ENCODE measurements around the gene MMS19. TPM values are rescaled to one million over a fixed set of nuclear protein-coding genes. Genes with fewer than 3 reads are reported as not detected.

The MMS19 gene
- total RNA-seq, 1 donor from 2014 or later = 103 TPM

DNA sequence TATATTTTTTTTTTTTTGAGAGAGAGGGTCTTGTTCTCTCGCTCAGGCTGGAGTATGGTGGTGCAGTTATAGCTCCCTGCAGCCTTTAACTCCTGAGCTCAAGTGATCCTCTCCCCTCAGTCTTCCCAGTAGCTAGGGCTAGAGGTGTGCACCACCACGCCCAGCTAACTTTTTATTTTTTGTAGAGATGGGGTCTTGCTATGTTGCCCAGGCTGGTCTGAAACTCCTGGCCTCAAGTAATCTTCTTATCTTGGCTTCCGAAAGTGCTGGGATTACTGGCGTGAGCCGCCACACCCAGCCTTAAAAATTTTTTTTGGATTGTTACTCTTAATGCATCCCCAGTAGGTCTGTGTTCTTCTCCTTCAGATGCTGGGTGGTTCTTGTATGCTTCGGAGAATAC is 4.7 kb upstream of the MMS19 start:
- Mint-ChIP-seq H3K4me3 (no peak overlapping the region), H3K27ac (no peak overlapping the region), H3K4me1 (peaks cover 6% of the 10 kb centered on the region), H3K9me3 (no peaks in the 10 kb centered on the region), H3K36me3 (ENCODE audit: low read depth) (no peaks in the 10 kb centered on the region), H3K27me3 (peaks cover 41% of the 10 kb centered on the region)
- no peak for DNase-seq
- intact Hi-C loops (cut with micrococcal nuclease) = no loop called here

DNA sequence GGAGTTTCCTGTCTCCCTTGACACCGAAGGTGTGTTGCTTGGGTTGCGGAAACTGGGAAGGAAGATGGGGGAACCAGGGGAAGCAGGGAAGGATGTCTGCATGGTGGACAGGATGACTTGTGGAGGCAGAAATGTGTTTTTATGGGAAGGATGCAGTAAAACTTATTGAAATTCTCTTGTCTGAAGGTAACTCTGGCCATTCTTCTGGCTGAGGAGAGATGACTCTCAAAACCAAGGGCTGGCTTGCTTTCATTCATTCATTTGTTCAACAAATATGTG is 2.0 kb upstream of the MMS19 start:
- Mint-ChIP-seq H3K27me3 (peaks cover 35% of the 10 kb centered on the region), H3K4me1 (peaks cover 25% of the 10 kb centered on the region), H3K27ac (no peak overlapping the region), H3K4me3 (peak overlapping the region; percentile 38), H3K36me3 (ENCODE audit: low read depth) (peaks cover 9% of the 10 kb centered on the region), H3K9me3 (no peaks in the 10 kb centered on the region)
- DNase-seq = no peak
- intact Hi-C loops (cut with micrococcal nuclease) = no loop called here

DNA sequence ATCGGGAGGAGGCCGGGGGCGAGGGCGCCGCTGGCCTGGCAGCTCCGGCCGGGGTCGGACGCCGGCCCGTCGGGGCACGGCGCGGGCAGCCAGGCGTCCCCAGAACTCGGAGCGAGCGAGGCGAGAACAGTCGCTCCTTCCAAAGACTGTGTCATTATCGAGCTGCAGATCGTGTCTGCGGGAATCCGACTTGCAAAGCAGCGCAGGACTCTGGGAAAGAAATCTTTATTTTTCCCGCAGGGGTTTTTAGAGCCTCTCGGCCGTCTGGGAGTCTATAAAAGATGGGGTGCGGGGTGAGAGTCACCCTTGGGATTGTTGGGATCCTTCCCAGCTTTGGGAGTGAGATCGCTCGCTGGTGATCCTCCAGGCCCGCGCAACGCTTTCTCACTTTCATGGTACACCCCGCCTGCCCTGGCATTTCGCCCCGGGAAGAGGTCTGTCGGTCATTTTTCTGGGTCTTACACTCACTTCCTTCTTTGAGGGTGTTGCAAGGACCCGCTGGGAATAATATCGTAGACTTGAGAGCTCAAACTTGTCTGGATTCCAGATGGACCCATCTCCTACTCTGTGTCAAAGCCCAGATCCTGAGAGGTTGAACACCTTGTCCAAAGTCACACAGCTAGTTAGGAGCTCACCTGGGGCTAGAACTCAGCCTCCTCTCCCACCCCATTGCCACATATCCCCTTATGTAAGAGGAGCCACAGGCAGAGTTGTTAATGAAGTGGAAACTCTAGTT is 1.5 kb upstream of the MMS19 start:
- Mint-ChIP-seq H3K36me3 (ENCODE audit: low read depth) (peaks cover 9% of the 10 kb centered on the region), H3K4me1 (peaks cover 30% of the 10 kb centered on the region), H3K9me3 (no peaks in the 10 kb centered on the region), H3K27ac (no peak overlapping the region), H3K4me3 (peak overlapping the region; percentile 34), H3K27me3 (peaks cover 35% of the 10 kb centered on the region)
- DNase-seq = no peak
- intact Hi-C loops (cut with micrococcal nuclease) = loop anchor here (2.0 to 10.0 kb wide), 5 partner anchors 43 to 665 kb away; partner anchors contain the start of genes FRAT1, LCOR and PI4K2A

DNA sequence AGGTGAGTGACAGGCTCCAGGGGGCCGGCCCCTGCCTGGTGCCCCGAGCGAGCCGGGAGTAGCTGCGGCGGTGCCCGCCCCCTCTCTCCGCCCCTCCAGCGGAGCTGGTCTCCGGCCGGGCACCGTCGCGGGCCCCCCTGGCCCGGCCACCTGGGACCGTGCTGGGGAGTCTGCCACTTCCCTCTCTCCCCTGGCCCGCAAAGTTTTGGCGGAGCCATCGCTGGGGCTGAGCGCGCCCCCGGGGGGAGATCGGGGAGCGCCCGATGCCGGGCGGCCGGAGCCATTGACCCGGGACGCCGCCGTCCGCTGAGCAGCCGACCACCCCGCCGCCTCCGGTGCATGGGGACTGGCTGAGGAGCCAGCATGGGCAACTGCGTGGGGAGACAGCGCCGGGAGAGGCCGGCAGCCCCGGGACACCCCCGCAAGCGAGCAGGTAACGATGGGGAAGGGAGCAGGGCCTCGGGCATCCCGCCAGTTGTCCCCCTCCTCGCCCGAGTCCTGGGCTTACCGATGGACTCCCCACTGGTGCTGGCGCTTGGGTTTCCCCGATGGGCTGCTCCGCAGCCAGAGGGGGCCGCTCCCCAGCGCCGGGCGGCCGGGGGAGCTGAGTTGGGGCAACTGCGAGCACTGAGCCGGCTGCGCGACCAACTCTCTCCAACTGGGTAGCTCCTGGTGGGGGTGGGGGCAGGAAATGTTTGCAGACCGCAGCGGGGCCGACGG is 779 bp upstream of the MMS19 start, which contains the start of gene UBTD1:
TSS of gene UBTD1 (plus strand) at position 84 of the 720 bp plus-strand sequence. CDS start at position 364, 280 bp downstream.
- Mint-ChIP-seq H3K4me3 (peak within 1 kb of the TSS; percentile 94), H3K4me1 (peaks cover 37% of the 10 kb centered on the region), H3K27ac (peak within 1 kb of the TSS; percentile 100), H3K36me3 (ENCODE audit: low read depth) (peaks cover 16% of the 10 kb centered on the region), H3K9me3 (no peaks in the 10 kb centered on the region), H3K27me3 (peaks cover 35% of the 10 kb centered on the region)
- intact Hi-C loops (cut with micrococcal nuclease) = loop anchor here (1.0 to 10.0 kb wide), 10 partner anchors 44 to 664 kb away; partner anchors contain the start of genes ARHGAP19, AVPI1, EXOSC1 and FRAT1
- peak; percentile 80 for DNase-seq

DNA sequence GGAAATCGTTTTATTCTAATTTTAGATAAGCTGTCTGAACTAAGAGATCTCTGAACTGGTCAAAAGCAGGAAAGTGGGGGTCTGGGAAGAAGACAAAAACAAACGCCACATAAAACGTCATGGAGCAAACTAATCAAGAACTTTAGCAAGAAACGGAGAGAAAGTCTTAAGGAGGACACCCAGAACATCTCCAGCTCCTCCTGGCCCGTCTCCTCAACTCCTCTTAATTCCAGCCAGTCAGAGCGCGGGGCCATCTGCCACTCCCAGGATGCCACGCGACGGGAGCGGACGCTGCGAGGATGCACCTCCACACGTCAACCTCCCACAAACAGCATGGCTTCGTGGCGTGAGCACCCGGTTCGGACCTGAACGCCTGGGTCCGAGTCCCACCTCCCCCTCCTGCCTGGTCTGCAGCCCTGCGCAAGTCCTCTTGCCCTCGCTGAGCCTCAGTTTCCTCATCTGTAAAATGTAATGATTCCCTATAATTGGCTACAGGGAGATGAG is 598 bp downstream of the MMS19 start:
- no peaks in the 10 kb centered on the region for H3K9me3 Mint-ChIP-seq
- peaks cover 26% of the 10 kb centered on the region for H3K36me3 Mint-ChIP-seq (ENCODE audit: low read depth)

DNA sequence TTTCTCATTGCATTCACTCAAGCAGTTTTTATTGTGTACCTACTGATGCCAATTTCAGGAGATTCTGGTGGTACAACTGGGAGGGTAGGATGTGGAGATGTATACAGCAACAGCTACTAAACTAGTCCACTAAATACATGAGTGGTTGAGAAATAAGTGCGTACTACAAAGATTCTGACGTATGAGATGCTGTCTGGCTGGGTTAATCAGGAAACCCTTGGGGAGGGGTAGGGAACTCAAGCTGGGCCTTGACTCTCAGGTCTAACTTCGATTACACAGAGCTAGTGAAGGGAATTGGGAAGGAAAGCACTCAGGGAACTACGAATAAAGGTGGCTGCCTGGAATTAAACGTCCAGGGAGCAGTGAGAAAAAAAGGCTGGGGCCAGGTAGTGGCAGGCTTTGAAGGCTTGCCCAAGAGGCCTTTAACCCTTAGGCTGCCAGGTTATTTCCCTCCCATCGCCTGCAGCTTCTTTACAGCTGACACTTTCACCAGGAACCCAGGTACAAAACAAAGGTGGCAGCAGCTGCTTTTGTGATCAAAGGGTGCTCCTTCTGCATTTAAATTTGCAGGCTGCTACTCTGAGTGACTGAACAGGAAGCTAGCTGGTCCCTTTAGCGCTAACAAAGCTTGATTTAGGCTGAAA is 3.2 kb downstream of the MMS19 start:
- intact Hi-C loops (cut with micrococcal nuclease) = loop anchor here (5.0 to 10.0 kb wide), 2 partner anchors 178 to 660 kb away; partner anchors contain the start of genes FRAT1 and LCOR
- peak; percentile 63 for DNase-seq
- peaks cover 29% of the 10 kb centered on the region for H3K36me3 Mint-ChIP-seq (ENCODE audit: low read depth)
- peak overlapping the region; percentile 59 for H3K4me3 Mint-ChIP-seq
- H3K4me1 Mint-ChIP-seq = peaks cover 41% of the 10 kb centered on the region
- H3K27ac Mint-ChIP-seq = peak overlapping the region; percentile 64
- H3K9me3 Mint-ChIP-seq = no peaks in the 10 kb centered on the region
- H3K27me3 Mint-ChIP-seq = peaks cover 4% of the 10 kb centered on the region

More for the DNA sequence above, 598 bp downstream of the MMS19 start:
- Mint-ChIP-seq H3K27ac (peak overlapping the region; percentile 100), H3K4me1 (peaks cover 38% of the 10 kb centered on the region), H3K27me3 (peaks cover 29% of the 10 kb centered on the region), H3K4me3 (peak overlapping the region; percentile 94)
- DNase-seq = peak; percentile 94
- intact Hi-C loops (cut with micrococcal nuclease) = loop anchor here (1.0 to 10.0 kb wide), 11 partner anchors 45 to 663 kb away; partner anchors contain the start of genes ARHGAP19, AVPI1, EXOSC1 and FRAT1

DNA sequence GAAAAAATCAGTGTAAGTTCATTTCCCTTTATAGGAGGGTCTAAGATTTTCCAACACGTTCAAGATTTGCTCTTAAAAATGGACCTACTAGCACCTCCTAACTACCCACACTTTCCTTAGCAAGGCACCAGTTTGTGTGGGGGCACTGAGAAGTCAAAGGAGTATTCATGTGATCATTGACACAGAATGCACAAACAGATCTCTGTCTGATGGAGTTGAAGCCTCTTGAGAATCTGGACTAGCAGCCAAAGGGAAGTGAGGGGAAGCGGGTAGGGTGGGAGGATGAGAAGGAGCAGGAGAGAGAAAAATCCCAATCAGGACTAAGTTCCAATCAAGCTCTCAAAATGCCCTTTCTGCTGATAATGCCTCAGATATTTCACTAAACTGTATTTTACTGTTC is 4.1 kb downstream of the MMS19 start:
- H3K27ac Mint-ChIP-seq = no peak overlapping the region
- intact Hi-C loops (cut with micrococcal nuclease) = loop anchor here (10.0 kb wide), 1 partner anchor 659 kb away; the partner anchor contains the start of gene LCOR
- no peaks in the 10 kb centered on the region for H3K9me3 Mint-ChIP-seq
- no peak overlapping the region for H3K4me3 Mint-ChIP-seq
- H3K36me3 Mint-ChIP-seq (ENCODE audit: low read depth) = peaks cover 29% of the 10 kb centered on the region
- H3K27me3 Mint-ChIP-seq = no peaks in the 10 kb centered on the region
- no peak for DNase-seq
- peaks cover 42% of the 10 kb centered on the region for H3K4me1 Mint-ChIP-seq

DNA sequence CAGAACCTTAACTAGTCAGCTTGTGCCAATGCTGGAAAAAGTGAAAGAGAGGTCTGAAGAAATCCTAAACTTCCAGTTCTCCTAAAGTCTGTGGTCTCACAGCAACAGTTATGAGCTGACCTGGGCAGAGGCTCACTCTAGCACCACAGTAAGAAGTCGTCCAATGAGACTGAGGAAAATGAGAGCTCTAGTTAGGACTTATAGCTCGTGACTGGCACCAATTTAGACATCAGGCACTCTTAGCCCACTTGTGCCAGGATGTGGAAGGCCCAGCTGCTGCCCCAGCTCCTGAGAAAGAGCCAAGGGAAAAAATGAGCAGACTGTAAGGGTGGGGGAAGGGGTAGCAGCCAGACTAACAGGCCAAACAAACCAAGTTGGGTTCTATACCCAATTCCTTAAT is 7.6 kb downstream of the MMS19 start:
- intact Hi-C loops (cut with micrococcal nuclease) = loop anchor here (10.0 kb wide), 1 partner anchor 656 kb away; the partner anchor contains the start of gene LCOR
- Mint-ChIP-seq H3K36me3 (ENCODE audit: low read depth) (peaks cover 32% of the 10 kb centered on the region), H3K9me3 (no peaks in the 10 kb centered on the region), H3K27ac (peak overlapping the region; percentile 12), H3K4me3 (no peak overlapping the region), H3K4me1 (peaks cover 35% of the 10 kb centered on the region), H3K27me3 (no peaks in the 10 kb centered on the region)
- DNase-seq = no peak

DNA sequence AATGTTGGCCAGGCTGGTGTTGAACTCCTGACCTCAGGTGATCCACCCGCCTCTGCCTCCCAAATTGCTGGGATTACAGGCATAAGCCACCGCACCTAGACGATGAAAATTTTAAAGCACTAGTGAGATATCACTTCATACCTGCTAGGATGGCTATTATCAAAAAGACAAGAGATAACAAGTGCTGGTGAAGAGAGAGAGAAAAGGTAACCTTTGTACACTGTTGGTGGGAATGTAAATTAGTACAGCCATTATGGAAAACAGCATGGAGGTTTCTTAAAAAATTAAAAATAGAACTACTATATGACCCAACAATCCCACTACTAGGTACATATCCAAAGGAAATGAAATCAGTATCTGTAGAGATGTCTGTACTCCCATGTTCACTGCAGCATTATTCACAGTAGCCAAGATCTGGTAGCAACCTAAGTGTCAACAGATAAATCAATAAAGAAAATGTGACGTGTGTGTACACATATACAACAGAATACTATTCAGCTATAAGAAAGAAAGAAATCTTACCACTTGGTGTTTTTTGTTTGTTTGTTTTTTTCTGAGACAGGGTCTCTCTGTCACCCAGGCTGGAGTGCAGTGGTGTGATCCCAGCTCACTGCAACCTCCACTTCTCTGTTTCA is 12.5 kb downstream of the MMS19 start:
- peaks cover 20% of the 10 kb centered on the region for H3K4me1 Mint-ChIP-seq

DNA sequence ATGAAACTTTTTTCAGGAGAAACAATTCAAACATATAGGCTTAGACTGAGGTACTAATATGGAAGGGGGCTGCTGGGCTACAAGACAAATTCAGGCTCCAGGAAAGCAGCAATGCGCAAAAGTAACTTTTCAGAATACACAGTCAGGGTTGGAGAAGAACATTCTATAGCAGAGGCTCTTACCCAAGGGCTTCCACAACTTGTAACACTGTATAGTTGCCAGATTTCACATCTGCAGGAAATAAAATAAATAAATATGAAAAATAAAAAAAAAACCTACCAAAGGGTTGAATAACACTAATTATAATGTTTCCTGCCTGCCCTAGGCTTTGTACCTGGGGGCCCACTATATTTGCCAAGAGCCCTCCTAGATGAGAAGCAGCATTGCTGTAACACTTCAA is 14.3 kb downstream of the MMS19 start:
- no peaks in the 10 kb centered on the region for H3K27me3 Mint-ChIP-seq
- H3K9me3 Mint-ChIP-seq = no peaks in the 10 kb centered on the region
- intact Hi-C loops (cut with micrococcal nuclease) = no loop called here
- H3K4me3 Mint-ChIP-seq = no peak overlapping the region
- peaks cover 10% of the 10 kb centered on the region for H3K4me1 Mint-ChIP-seq
- H3K36me3 Mint-ChIP-seq (ENCODE audit: low read depth) = peaks cover 44% of the 10 kb centered on the region
- DNase-seq = no peak
- H3K27ac Mint-ChIP-seq = no peak overlapping the region

More for the DNA sequence above, 12.5 kb downstream of the MMS19 start:
- Mint-ChIP-seq H3K27me3 (no peaks in the 10 kb centered on the region), H3K27ac (no peak overlapping the region), H3K36me3 (ENCODE audit: low read depth) (peaks cover 33% of the 10 kb centered on the region), H3K4me3 (no peak overlapping the region), H3K9me3 (no peaks in the 10 kb centered on the region)
- intact Hi-C loops (cut with micrococcal nuclease) = no loop called here
- DNase-seq = no peak

DNA sequence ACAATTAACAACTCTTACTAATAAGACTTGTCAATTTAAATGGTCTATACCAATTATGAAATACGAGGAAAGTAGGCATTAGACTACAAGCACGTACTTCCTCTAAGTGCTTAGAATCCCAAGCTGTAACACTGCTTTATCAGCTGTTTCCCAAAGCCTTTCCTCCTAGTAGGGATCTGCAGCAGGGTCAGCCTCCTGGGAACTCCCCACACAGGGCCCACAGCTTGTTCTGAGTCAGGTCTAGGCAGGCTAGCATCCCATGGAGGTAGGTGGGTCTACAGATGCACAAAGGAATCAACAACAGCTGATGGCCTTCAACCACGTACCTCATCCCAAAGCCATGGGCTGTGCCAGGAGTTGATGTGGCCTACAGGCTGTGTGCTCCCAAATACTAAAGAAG is 14.7 kb downstream of the MMS19 start:
- Mint-ChIP-seq H3K4me1 (peaks cover 8% of the 10 kb centered on the region), H3K27me3 (no peaks in the 10 kb centered on the region), H3K27ac (no peak overlapping the region), H3K9me3 (no peaks in the 10 kb centered on the region), H3K36me3 (ENCODE audit: low read depth) (peaks cover 43% of the 10 kb centered on the region), H3K4me3 (no peak overlapping the region)
- DNase-seq = no peak
- intact Hi-C loops (cut with micrococcal nuclease) = no loop called here

DNA sequence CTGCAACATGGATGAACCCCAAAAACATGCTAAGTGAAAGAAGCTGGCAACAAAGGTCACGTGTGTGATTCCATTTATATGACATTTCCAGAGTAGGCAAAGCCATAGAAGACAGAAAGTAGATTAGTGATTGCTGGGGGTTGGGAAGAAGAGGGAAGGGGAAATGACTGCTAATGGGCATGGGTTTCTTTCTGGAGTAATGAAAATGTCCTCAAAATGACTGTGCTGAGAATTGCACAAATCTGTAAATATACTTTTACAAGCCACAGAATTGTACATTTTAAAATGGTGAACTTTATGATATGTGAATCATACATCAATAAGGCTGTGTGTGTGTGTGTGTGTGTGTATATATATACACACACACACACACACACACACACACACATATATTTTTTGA is 15.8 kb downstream of the MMS19 start:
- H3K36me3 Mint-ChIP-seq (ENCODE audit: low read depth) = peaks cover 52% of the 10 kb centered on the region
- no peak overlapping the region for H3K27ac Mint-ChIP-seq

DNA sequence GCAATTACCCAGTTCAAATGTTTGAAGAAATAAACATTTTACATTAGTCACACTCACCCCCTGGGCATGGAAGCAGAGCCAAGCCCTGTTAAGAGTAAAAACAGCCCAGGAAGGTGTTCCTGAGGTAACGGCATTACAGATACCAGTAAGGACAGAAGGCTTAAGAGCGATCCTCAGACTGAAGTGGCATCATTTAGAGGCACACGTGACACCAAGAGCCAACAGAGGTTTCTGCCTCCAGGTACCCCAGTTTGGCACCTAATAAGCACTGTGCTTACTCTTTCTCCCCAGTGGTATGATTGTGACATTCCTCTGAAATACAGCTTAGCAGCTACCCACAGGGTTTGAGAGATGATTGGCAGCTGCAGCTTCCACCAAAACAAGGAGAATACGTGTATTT is 17.2 kb downstream of the MMS19 start:
- no peak for DNase-seq
- Mint-ChIP-seq H3K27ac (no peak overlapping the region), H3K27me3 (no peaks in the 10 kb centered on the region), H3K9me3 (no peaks in the 10 kb centered on the region), H3K4me1 (peaks cover 4% of the 10 kb centered on the region), H3K4me3 (no peak overlapping the region), H3K36me3 (ENCODE audit: low read depth) (peaks cover 59% of the 10 kb centered on the region)
- intact Hi-C loops (cut with micrococcal nuclease) = no loop called here

More for the DNA sequence above, 15.8 kb downstream of the MMS19 start:
- H3K4me3 Mint-ChIP-seq = no peak overlapping the region
- no peak for DNase-seq
- peaks cover 7% of the 10 kb centered on the region for H3K4me1 Mint-ChIP-seq
- intact Hi-C loops (cut with micrococcal nuclease) = no loop called here
- H3K9me3 Mint-ChIP-seq = no peaks in the 10 kb centered on the region
- no peaks in the 10 kb centered on the region for H3K27me3 Mint-ChIP-seq
